ENCODE measurements around the gene AP1B1.
A peak's percentile ranks its signal among the peaks of the same experiment; 100 is the strongest.

AP1B1 gene

DNA sequence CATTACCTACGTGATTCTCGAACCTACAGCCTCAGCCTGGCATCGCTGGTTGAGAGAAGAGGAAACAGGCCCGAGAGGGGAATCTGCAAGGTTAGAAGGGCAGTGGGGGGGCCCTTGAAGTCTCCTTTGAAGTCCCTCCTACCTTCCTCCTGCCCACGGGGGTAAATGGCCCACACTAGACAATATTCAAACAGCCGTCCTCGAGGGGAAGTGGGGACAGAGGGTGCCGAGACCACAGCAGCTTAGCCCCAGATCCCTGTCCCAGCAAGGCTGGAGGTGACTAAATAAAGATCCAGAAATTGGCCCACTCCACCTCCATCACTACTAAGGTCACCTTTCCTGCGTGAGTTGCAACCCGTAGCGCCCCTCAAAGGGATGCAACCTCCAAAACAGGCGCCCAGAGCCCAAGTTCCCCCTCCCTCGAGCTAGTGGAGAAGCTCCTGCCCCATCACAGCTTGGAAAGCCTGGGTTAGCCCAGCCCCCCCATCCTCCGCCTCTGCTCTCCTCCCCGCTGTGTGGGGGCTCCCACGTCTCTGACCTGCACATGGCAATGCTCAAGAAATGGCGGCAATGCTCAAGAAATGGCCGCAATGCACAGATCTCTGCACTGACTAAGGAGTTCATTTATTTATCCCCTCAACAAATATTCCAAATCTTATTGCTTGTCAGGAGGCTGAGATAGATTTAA lies 72.1 kb downstream of the AP1B1 start:
- in situ Hi-C loops (cut with MboI; ENCODE audit: low pct_unique_long_range_greater_than_20kb, low sequenced_read_pairs, unreplicated experiment) = no loop called here
- DNase-seq (ENCODE audit: low spot score) = no peak
- TF ChIP-seq, protein P1, sequence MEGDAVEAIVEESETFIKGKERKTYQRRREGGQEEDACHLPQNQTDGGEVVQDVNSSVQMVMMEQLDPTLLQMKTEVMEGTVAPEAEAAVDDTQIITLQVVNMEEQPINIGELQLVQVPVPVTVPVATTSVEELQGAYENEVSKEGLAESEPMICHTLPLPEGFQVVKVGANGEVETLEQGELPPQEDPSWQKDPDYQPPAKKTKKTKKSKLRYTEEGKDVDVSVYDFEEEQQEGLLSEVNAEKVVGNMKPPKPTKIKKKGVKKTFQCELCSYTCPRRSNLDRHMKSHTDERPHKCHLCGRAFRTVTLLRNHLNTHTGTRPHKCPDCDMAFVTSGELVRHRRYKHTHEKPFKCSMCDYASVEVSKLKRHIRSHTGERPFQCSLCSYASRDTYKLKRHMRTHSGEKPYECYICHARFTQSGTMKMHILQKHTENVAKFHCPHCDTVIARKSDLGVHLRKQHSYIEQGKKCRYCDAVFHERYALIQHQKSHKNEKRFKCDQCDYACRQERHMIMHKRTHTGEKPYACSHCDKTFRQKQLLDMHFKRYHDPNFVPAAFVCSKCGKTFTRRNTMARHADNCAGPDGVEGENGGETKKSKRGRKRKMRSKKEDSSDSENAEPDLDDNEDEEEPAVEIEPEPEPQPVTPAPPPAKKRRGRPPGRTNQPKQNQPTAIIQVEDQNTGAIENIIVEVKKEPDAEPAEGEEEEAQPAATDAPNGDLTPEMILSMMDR (IDR thresholded peaks at IDR 0.05; ENCODE audit: extremely low read depth, insufficient read depth, missing control alignments) = no peak

DNA sequence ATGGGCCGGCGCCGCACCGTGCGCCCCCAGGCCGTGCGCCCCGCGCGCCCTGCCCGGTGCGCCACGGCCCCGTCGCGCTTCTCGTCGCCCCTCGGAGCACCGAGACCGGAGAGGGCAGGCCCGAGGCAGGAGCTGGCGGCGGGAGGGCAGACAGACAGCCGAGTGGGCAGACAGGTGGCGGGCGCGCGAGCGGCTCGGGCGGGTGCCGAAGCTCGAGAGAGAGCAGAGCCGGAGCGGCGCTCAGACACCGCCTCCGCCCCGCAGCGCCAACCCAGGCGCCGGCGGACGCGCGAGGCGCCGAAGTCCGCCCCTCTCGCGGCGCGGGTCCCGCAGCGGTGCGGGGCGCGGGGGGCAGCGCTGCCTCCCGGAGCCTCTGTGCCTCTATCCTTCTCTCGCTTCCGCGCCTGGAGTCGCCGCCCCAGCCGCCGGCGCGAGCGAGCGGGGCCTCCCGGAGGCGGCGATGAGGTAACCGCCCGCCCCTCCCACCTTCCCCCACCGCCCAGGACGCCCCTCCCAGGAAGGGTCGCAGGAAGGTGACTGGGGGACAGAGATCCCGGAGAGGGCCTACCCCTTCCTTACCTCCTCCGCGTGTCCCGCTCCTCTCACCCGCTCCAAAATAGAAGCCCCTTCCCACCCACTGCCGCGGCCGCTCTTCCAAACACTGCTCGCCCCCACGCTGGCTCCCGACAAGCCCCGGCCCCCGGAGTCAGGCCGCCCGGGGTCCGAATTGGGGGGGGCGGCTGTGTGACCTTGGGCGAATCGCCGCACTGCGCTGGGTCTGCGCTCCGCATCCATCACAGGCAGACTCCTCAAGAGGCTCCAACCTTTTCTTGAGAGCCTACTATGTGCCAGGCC lies 72.9 kb downstream of the AP1B1 start, which contains the start of gene RASL10A:
RASL10A (minus strand) TSS at position 412 of the 855 bp plus-strand sequence. CDS start 451 bp downstream, outside the sequence.
- in situ Hi-C loops (cut with MboI; ENCODE audit: low pct_unique_long_range_greater_than_20kb, low sequenced_read_pairs, unreplicated experiment) = no loop called here
- peak; percentile 74 for DNase-seq (ENCODE audit: low spot score)
- TF ChIP-seq, protein P1 (IDR thresholded peaks at IDR 0.05; ENCODE audit: extremely low read depth, insufficient read depth, missing control alignments) = no peak

DNA sequence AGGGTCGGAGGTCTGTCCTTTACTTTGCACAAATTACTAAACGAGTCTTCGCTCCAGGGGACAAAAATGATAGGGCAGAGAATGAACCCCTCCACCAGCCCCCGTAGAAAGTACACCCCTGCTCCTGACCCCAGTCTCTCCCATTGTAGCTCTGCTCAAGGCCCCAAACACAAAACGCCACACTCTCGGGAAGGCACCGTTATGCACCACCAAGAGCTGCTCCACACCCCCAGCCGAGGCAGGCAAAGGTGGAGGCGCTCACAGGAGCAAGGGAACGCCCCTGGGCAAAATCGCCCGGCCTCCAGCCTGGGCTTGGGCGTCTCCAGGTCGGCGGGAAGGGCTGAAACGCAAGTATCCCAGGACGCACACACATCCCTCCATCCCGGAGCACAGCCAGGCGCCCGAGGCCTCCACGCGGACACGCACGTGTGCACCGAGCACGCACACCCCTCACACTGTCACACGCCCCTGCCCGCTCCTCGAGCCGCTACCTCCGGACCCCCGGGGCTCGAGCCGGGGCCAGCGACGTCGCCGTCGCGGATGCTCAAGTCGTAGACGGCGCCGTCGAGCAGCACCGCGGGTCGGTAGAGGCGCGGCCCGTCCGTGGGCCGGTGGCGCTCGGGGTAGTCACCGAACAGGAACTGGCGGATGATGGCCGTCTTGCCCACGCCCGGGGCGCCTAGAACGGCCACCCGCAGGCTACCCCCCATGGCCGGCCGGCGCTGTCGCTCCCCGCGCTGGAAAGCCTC lies 73.7 kb downstream of the AP1B1 start:
- in situ Hi-C loops (cut with MboI; ENCODE audit: low pct_unique_long_range_greater_than_20kb, low sequenced_read_pairs, unreplicated experiment) = no loop called here
- DNase-seq (ENCODE audit: low spot score) = no peak
- TF ChIP-seq, protein P1 (IDR thresholded peaks at IDR 0.05; ENCODE audit: extremely low read depth, insufficient read depth, missing control alignments) = no peak

DNA sequence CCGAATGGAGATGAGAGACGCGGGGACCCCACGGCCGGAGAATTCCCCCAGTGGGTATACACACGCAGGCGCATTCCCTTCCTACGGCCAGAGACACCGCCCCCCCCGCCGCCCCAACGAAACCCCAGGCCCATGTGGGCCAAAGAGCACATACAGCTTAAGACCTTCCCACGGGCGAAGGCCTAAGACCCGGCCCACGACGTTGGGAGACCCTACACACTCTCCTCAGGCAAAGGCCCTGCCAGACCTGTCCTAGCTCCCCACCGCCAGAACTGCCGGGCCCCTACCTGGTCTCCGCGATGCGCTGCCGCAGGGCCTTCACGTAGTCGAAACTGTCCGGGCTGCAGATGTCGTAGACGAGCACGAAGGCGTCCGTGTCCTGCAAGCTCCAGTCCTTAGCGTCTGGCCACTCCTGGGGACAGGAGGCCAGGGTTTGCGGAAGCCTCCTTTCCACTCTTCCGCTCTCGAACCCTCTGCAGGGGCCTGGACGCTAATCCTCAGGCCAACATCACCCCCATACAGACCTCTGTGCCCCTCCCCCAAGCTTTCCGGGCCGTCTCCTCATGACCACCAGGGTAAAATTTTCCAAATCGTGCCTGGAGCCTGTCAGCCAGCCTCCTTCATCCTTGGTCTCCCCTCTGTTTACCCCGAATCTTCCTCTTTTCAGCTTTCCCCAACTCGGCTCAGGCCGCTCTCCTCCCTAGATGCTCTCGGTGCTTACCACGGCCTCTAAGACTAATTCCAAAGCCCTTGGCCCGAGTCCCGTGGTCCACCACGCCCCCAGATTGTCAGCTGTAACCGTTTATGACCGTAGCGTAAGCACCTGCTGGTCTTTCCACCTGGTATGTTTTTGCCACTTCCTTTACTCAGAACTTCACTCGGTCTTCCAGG lies 74.5 kb downstream of the AP1B1 start:
- in situ Hi-C loops (cut with MboI; ENCODE audit: low pct_unique_long_range_greater_than_20kb, low sequenced_read_pairs, unreplicated experiment) = no loop called here
- no peak for DNase-seq (ENCODE audit: low spot score)

DNA sequence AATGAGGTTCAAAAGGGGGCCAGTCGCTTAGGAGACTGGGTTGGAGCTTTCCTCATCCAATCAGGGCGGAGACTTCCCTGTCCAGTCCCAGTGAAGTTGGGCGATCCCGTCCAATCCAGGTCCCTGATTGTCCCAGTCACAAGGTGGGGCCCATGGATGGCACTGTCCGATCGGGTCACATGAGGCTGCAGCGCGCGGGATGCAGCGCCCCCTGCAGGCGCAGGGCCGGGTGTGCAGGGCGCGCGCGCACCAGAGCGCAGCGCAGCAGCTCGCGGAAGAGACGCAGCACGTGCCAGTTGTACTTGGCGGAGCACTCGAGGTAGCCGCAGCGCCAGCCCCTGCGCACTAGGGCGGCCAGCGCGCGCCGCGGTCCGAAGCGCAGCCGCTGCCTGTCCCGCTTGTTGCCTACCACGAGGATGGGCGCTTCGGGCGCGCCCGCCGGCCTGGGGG lies 75.2 kb downstream of the AP1B1 start:
- in situ Hi-C loops (cut with MboI; ENCODE audit: low pct_unique_long_range_greater_than_20kb, low sequenced_read_pairs, unreplicated experiment) = no loop called here
- TF ChIP-seq, protein P1 (IDR thresholded peaks at IDR 0.05; ENCODE audit: extremely low read depth, insufficient read depth, missing control alignments) = peak; percentile 71
- DNase-seq (ENCODE audit: low spot score) = peak; percentile 79

More for the DNA sequence above, 74.5 kb downstream of the AP1B1 start:
- TF ChIP-seq, protein P1 (IDR thresholded peaks at IDR 0.05; ENCODE audit: extremely low read depth, insufficient read depth, missing control alignments) = no peak

Measured in GM13977 (cell line).